ENCODE results near the gene FAM149A. TPM values are rescaled to one million over a fixed set of nuclear protein-coding genes. Genes with fewer than 3 reads are reported as not detected.

Gene FAM149A
- 0.08 TPM in 1 of 2 replicates, not detected in the other for total RNA-seq

GRCh38 chr4:186104114-186104889 lies at the start of gene FAM149A:
FAM149A (plus strand) TSS chr4:186104704.

DNA sequence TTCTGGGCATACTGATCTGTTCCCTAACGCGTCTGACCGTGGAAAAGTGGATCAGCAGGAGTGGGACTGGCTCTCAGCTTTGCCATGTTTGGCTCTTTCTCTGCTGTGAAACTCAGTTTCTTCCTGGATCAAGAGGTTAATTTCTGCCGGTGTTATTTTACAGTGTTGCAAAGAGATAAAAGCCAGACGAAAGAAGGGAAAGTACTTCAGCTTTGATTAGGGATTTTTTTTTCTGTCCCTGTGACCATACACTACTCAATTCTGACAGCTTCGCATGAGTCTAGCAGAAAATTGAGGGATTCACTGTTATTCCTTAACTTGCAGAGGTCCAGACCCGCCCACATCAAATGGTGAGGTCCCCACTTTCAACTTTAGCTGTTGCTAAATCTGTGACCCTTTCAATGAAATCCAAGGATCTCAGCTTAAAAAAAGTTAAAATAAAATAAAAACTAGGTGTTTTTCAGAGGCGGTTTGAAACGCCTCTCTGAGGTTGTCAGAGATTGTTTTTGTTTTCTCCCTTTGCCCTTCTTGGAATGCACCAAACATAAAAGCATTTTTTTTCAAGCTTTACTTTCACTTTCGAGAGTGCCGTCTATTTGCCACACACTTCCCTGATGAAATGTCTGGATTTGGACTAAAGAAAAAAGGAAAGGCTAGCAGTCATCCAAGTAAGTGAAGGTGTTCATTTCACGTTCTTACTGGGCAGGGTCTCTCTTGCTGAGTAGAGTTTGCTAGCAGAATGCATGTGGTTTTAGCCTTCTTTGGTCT lies 35.7 kb upstream of the FAM149A start, which contains the start of gene TLR3:
TSS of gene TLR3 (plus strand) at position 576 of the 768 bp plus-strand sequence. CDS start 7,464 bp downstream, outside the sequence.

DNA sequence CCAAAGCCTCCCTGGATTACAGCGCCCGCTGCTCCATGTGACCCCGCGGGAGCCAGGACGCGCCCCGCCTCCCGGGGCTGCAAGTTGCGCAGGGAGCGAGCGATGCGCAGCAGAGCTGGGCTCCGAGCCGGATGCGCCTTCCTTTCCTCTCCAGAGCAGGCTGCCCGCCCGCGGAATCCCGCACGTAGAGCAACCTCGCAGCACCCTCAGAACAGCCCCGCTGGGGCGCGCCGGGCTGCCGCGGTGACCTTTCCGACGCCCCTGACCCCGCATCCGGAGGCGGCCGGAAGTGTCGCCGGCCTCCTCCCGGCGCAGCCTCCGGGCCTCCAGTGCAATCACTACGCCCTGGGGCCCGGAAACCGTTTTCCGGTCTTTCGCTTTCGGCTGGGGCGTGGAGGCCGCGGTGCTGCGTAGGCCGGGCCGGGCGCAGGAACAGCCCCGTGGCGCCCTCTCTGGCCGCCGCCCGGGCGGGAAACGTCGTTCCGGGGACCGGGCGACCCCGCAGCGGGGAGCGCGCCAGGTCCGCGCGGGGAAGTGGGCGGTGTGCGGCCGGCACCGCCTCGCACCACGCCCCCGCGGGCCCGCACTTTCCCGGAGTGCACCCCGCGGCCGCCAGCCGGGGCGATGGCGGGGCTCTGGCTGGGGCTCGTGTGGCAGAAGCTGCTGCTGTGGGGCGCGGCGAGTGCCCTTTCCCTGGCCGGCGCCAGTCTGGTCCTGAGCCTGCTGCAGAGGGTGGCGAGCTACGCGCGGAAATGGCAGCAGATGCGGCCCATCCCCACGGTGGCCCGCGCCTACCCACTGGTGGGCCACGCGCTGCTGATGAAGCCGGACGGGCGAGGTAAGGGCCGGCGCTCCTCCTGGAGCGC lies 86.9 kb downstream of the FAM149A start, which contains the start of gene CYP4V2:
TSS of gene CYP4V2 (plus strand) at position 368 of the 866 bp plus-strand sequence. CDS start at position 625, 257 bp downstream.

Other genes with a start within 250 kb of the FAM149A start
- gene TLR3, start 35.5 kb upstream of the FAM149A start, total RNA-seq: 0.84 and 1.6 TPM in 2 replicates
- gene CYP4V2, start 86.9 kb downstream of the FAM149A start, total RNA-seq: 5.5 and 8.5 TPM in 2 replicates
- gene KLKB1, start 122.8 kb downstream of the FAM149A start, total RNA-seq: not detected in 2 replicates
- gene F11, start 161.5 kb downstream of the FAM149A start, total RNA-seq: not detected in 2 replicates

Measured in hair follicular keratinocyte (primary cell).